ENCODE measurements around the gene ZNF432. TPM values are rescaled to one million over a fixed set of nuclear protein-coding genes. Genes with fewer than 3 reads are reported as not detected.
A peak's percentile ranks its signal among the peaks of the same experiment; 100 is the strongest.

ZNF432 gene
- total and polyA plus RNA-seq, 10 of the 15 experiments (the other 5 are each of a cell fraction or from before 2014, with no cell fraction given), result 1.7 to 7.2 (median 4.3) TPM

DNA sequence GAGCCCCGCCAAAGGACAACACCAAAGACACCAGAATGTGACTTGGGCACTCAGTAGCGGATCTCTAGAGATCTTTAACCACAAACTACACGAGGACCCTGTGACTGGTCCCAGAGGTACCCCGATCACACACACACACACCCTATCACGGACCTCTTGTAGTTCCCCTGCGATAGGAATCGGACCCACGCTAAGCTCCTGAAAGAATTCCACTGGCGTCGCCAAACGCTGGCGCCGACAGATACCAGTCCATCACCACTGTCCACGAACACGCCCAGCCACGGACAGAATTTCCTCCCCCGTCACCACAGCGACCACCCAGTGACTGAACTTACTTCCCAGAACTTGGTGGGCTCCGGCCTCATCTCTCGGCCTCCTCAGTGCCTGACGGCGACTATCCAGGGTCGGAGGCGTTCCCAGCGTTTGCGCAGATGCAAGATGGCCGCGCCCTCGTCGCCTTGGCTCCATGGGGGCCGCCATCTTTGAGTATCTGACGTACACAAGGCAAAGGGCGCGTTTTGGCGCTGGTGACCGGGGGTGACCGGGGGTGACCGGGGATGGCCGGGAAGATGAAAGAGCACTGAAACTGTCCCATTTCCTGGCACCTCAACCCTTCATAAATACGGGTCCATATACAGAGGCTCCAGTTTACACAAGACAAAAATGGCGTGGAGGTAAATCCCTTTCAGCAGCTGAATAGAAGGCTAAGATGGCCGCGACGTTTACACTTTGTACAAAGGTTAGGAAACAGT is 40.7 kb downstream of the ZNF432 start, which contains the start of gene ZNF615:
Gene ZNF615, minus strand, starts transcription at position 406 of the 752 bp plus-strand sequence. CDS start 4,500 bp downstream, outside the sequence.
- Histone ChIP-seq H3K4me2 (ENCODE audit: control insufficient read depth, insufficient read depth) (peak within 1 kb of the TSS; percentile 86), H4K20me1 (ENCODE audit: control insufficient read depth, insufficient read depth) (no peaks in the 10 kb centered on the region), H3K9me3 (replicated peaks; ENCODE audit: control insufficient read depth, insufficient read depth, low read length) (peaks cover 15% of the 10 kb centered on the region), H3K9ac (ENCODE audit: control insufficient read depth, insufficient read depth, low read length) (peak within 1 kb of the TSS; percentile 88), H3K27me3 (replicated peaks in 1 of 2; ENCODE audit: control insufficient read depth in 2 of 2, insufficient read depth in 2 of 2, low read length in 1 of 2) (no peaks in the 10 kb centered on the region), H3K27ac (ENCODE audit: control insufficient read depth, insufficient read depth) (peak within 1 kb of the TSS; percentile 90), H3K4me3 (peak within 1 kb of the TSS; percentile 77), H2AFZ (ENCODE audit: control insufficient read depth, low read depth, low read length) (peak within 1 kb of the TSS; percentile 100), H3K79me2 (ENCODE audit: control insufficient read depth, insufficient read depth, low read length) (peaks cover 4% of the 10 kb centered on the region; the same call in 1 of the 2 replicates), H3K36me3 (ENCODE audit: control insufficient read depth in 2 of 2, insufficient read depth in 2 of 2, low read length in 1 of 2) (peaks cover 0 to 2% of the 10 kb centered on the region in 2 experiments; a peak in 2 of 4 replicates), H3K4me1 (ENCODE audit: control insufficient read depth, insufficient read depth, low read length) (no peaks in the 10 kb centered on the region; the same call in 1 of the 2 replicates)
- in situ Hi-C loops (cut with MboI) (no loop called here), intact Hi-C loops (cut with micrococcal nuclease; ENCODE audit: unreplicated experiment) (loop anchor here (1.0 kb wide), 1 partner anchor 22 kb away; the partner anchor contains the start of gene ZNF350)
- ChIA-PET CTCF (no interaction called here), POLR2A (interaction anchor here (0.9 kb wide), 1 partner anchor 20 kb away, joined by 3 read pairs; the partner anchor contains the start of gene ZNF614), SMC1A (ENCODE audit: uncharacterized antibody, unreplicated experiment) (interaction anchor here (0.9 kb wide), 1 partner anchor 20 kb away, joined by 5 read pairs; the partner anchor contains the start of gene ZNF614), RAD21 (ENCODE audit: unreplicated experiment) (no interaction called here)
- BruUV-seq (replicated peaks), result no TSS peak
- FAIRE-seq (peak; percentile 95), ATAC-seq (peak; percentile 99), DNase-seq (ENCODE audit: low read depth, low spot score) (peak; percentile 47)
- 3% methylated on average over 44 of the region's 44 CpGs for WGBS (ENCODE audit: insufficient coverage, insufficient replicate concordance, low lambda C conversion rate, missing lambda C conversion rate)
- TF ChIP-seq MTA2 (IDR thresholded peaks at IDR 0.05; ENCODE audit: low read depth), result 0 out of 2 replicates have a peak, but pooled peaks have one; percentile 8
- no peak for TF ChIP-seq TCF12 (IDR thresholded peaks at IDR 0.05; ENCODE audit: low read depth, low read length)
- no peak for TF ChIP-seq BACH1 (IDR thresholded peaks at IDR 0.05; ENCODE audit: borderline replicate concordance)
- TF ChIP-seq SRF (IDR thresholded peaks at IDR 0.05; ENCODE audit: low read depth in 2 of 2, low read length in 2 of 2), result no peak
- TF ChIP-seq TARDBP (IDR thresholded peaks at IDR 0.05; ENCODE audit: borderline replicate concordance), result peak; percentile 85; the same call in 1 of the 2 replicates
- peak; percentile 75 for TF ChIP-seq CREM (IDR thresholded peaks at IDR 0.05; ENCODE audit: low read depth)
- TF ChIP-seq NBN (IDR thresholded peaks at IDR 0.05), result no peak
- TF ChIP-seq NFIC (IDR thresholded peaks at IDR 0.05; ENCODE audit: low read depth, low read length), result no peak
- no peak for TF ChIP-seq SPI1 (IDR thresholded peaks at IDR 0.05; ENCODE audit: borderline replicate concordance, insufficient read depth, low read depth, low read length)
- TF ChIP-seq EP300 (IDR thresholded peaks at IDR 0.05; ENCODE audit: borderline replicate concordance in 1 of 2, control insufficient read depth in 1 of 2, low read depth in 2 of 2, low read length in 2 of 2), result no peak
- no peak for TF ChIP-seq BRCA1 (IDR thresholded peaks at IDR 0.05; ENCODE audit: low read depth, low read length)
- peak; percentile 100 for TF ChIP-seq YY1 (IDR thresholded peaks at IDR 0.05; ENCODE audit: low read depth, low read length)
- TF ChIP-seq, protein P1, sequence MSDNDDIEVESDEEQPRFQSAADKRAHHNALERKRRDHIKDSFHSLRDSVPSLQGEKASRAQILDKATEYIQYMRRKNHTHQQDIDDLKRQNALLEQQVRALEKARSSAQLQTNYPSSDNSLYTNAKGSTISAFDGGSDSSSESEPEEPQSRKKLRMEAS (IDR thresholded peaks at IDR 0.05; ENCODE audit: low read depth, low read length), result 0 out of 2 replicates have a peak, but pooled peaks have one; percentile 38
- peak; percentile 71 for TF ChIP-seq POLR2AphosphoS5 (IDR thresholded peaks at IDR 0.05; ENCODE audit: low read length)
- TF ChIP-seq HDGF (IDR thresholded peaks at IDR 0.05), result peak; percentile 74; the same call in 1 of the 2 replicates
- TF ChIP-seq CBX3 (IDR thresholded peaks at IDR 0.05; ENCODE audit: borderline replicate concordance, low read depth), result no peak
- no peak for TF ChIP-seq KDM1A (IDR thresholded peaks at IDR 0.05; ENCODE audit: borderline replicate concordance)
- TF ChIP-seq PAX5 (IDR thresholded peaks at IDR 0.05; ENCODE audit: borderline replicate concordance, low read depth, low read length), result no peak
- no peak for TF ChIP-seq TBL1XR1 (IDR thresholded peaks at IDR 0.05; ENCODE audit: low read depth, low read length)
- no peak for TF ChIP-seq WRNIP1 (IDR thresholded peaks at IDR 0.05; ENCODE audit: borderline replicate concordance, low read depth, low read length)
- peak; percentile 25 for TF ChIP-seq SP1 (IDR thresholded peaks at IDR 0.05; ENCODE audit: low read depth, low read length)
- peak; percentile 94 for TF ChIP-seq NR2C1 (IDR thresholded peaks at IDR 0.05)
- no peak for TF ChIP-seq CHD1 (IDR thresholded peaks at IDR 0.05; ENCODE audit: low read depth, low read length)
- TF ChIP-seq NRF1 (conservative IDR thresholded peaks at IDR 0.05; ENCODE audit: low read depth, low read length), result peak; percentile 43; the same call in 1 of the 2 replicates
- TF ChIP-seq, protein P2, sequence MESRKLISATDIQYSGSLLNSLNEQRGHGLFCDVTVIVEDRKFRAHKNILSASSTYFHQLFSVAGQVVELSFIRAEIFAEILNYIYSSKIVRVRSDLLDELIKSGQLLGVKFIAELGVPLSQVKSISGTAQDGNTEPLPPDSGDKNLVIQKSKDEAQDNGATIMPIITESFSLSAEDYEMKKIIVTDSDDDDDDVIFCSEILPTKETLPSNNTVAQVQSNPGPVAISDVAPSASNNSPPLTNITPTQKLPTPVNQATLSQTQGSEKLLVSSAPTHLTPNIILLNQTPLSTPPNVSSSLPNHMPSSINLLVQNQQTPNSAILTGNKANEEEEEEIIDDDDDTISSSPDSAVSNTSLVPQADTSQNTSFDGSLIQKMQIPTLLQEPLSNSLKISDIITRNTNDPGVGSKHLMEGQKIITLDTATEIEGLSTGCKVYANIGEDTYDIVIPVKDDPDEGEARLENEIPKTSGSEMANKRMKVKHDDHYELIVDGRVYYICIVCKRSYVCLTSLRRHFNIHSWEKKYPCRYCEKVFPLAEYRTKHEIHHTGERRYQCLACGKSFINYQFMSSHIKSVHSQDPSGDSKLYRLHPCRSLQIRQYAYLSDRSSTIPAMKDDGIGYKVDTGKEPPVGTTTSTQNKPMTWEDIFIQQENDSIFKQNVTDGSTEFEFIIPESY (IDR thresholded peaks at IDR 0.05), result 0 out of 2 replicates have a peak, but pooled peaks have one; percentile 6
